Measurements from ENCODE around the gene ZC3H13. TPM values are rescaled to one million over a fixed set of nuclear protein-coding genes. Genes with fewer than 3 reads are reported as not detected.

ZC3H13 gene
- total RNA-seq, 4 donors from 2014 or later = 14.7 to 20.7 (median 17.1) TPM

DNA sequence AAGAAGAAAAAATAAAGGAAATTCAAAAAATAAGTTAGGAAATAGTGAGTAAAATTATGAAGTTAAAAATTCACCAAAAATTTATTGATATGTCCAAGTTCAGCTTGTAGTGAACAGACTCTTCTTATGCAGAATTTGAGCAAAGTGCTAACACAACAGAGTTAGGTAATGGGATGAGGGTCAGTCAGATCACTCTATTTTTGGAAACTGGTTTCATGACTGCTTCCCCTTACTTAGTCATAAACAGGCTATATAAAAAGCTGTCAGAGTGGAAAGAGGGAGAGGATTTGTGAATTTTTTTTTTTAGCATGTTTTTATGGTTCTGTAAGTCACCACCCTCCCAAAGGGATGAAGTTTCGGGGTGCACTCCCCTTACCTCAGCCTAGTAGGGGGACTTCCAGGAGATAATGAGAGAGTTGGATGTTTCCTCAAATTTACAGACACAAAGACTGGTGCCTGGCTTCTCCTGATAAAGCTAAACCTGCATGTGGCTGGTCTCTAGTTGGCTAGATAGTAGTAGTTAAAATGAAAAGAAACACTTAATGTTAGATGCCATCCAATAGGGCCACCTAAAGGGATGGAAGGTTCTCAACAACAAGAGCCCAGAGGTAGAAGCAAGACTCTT, 47.8 kb upstream of the ZC3H13 start:
- Histone ChIP-seq H3K4me1 (peaks cover 0 to 6% of the 10 kb centered on the region in 2 donors), H3K27ac (no peak overlapping the region), H3K36me3 (no peaks in the 10 kb centered on the region), H3K4me3 (no peak overlapping the region), H3K9me3 (no peaks in the 10 kb centered on the region), H3K27me3 (no peaks in the 10 kb centered on the region)
- no peak for ATAC-seq
- in situ Hi-C loops (cut with MboI; ENCODE audit: low sequenced_read_pairs in 4 of 4) (no loop called here), intact Hi-C loops (cut with DNase I; ENCODE audit: low total_unique reads) (no loop called here)
- TF ChIP-seq, protein P1, sequence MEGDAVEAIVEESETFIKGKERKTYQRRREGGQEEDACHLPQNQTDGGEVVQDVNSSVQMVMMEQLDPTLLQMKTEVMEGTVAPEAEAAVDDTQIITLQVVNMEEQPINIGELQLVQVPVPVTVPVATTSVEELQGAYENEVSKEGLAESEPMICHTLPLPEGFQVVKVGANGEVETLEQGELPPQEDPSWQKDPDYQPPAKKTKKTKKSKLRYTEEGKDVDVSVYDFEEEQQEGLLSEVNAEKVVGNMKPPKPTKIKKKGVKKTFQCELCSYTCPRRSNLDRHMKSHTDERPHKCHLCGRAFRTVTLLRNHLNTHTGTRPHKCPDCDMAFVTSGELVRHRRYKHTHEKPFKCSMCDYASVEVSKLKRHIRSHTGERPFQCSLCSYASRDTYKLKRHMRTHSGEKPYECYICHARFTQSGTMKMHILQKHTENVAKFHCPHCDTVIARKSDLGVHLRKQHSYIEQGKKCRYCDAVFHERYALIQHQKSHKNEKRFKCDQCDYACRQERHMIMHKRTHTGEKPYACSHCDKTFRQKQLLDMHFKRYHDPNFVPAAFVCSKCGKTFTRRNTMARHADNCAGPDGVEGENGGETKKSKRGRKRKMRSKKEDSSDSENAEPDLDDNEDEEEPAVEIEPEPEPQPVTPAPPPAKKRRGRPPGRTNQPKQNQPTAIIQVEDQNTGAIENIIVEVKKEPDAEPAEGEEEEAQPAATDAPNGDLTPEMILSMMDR (IDR thresholded peaks at IDR 0.05 in 4 of 5, conservative IDR thresholded peaks at IDR 0.05 in 1 of 5) = no peak
- no peak for TF ChIP-seq POLR2A (IDR thresholded peaks at IDR 0.05)
- no peak for DNase-seq

DNA sequence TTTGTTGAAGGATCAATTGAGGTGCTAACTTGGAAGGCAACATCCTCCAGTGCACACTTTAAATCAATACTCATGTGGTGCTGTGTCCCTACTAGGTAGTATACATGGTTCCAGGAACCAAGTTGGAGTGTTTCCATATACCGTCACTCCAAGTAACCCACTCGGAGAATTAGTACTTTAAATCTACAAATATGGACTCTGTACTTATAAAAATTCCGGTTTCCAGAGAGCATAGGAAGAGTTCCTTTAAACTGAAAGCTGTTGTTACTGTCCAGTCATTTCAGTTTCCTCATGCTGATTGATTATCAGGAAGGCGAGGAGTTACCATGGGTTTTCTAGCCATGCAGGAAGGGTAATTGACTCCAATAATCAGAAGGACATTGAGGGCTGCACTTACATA, 45.1 kb upstream of the ZC3H13 start:
- DNase-seq (no peak), ATAC-seq (no peak)
- H3K36me3 ChIP-seq = no peaks in the 10 kb centered on the region
- H3K9me3 ChIP-seq = no peaks in the 10 kb centered on the region
- in situ Hi-C loops (cut with MboI; ENCODE audit: low sequenced_read_pairs in 4 of 4) (no loop called here), intact Hi-C loops (cut with DNase I; ENCODE audit: low total_unique reads) (no loop called here)
- TF ChIP-seq, protein P1 (IDR thresholded peaks at IDR 0.05 in 4 of 5, conservative IDR thresholded peaks at IDR 0.05 in 1 of 5) = no peak
- TF ChIP-seq POLR2A (IDR thresholded peaks at IDR 0.05) = no peak
- H3K4me3 ChIP-seq = no peak overlapping the region
- H3K27me3 ChIP-seq = no peaks in the 10 kb centered on the region
- peaks cover 0 to 6% of the 10 kb centered on the region in 2 donors for H3K4me1 ChIP-seq
- no peak overlapping the region for H3K27ac ChIP-seq

DNA sequence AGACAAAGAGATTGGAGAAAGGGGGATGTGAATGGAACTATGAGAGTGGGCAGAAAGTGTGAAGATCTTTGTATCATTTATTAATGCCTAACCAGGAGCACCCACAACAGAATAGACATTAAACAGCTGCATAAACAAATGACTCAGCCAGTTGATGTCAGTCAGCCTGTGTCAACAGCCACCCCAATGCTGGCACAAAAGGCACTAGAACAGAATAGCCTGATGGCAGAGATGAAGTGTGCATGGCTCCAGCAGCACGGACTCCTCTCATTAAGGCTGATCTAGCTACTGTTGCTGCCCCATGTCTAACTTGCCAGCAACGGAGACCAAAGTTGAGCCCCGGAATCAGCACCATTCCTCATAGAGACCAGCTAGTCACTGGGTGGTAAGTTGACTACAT, 44.5 kb upstream of the ZC3H13 start:
- in situ Hi-C loops (cut with MboI; ENCODE audit: low sequenced_read_pairs in 4 of 4) = no loop called here
- TF ChIP-seq POLR2A (IDR thresholded peaks at IDR 0.05) = no peak
- TF ChIP-seq, protein P1 (IDR thresholded peaks at IDR 0.05 in 4 of 5, conservative IDR thresholded peaks at IDR 0.05 in 1 of 5) = no peak

DNA sequence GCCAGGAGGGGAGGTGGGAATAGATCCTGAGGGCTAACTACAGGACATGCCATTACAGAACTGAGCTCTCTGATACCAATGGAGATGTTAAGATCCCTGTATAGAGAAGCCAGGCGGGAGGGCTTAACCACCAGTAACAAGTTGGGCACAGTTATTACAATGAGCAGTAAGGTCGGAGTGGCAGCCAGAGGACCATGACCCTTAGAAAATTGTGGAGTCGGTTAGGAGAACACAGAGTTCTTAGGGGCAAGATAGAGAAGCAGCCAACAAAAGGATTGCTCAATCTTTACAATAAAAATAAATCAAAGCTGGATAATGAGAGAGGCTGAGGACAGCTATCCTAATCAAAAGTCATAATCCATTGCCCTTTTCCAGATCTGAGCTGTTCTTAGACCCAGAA, 41.9 kb upstream of the ZC3H13 start:
- no peak overlapping the region for H3K4me3 ChIP-seq
- ATAC-seq = no peak
- no peak for DNase-seq
- H3K4me1 ChIP-seq = no peaks in the 10 kb centered on the region
- intact Hi-C loops (cut with DNase I; ENCODE audit: low total_unique reads) (no loop called here), in situ Hi-C loops (cut with MboI; ENCODE audit: low sequenced_read_pairs in 4 of 4) (no loop called here)
- TF ChIP-seq, protein P1 (IDR thresholded peaks at IDR 0.05 in 4 of 5, conservative IDR thresholded peaks at IDR 0.05 in 1 of 5) = no peak
- TF ChIP-seq POLR2A (IDR thresholded peaks at IDR 0.05) = no peak
- no peaks in the 10 kb centered on the region for H3K36me3 ChIP-seq
- H3K27me3 ChIP-seq = peaks cover 0 to 2% (median 0%) of the 10 kb centered on the region in 3 donors
- H3K9me3 ChIP-seq = no peaks in the 10 kb centered on the region
- H3K27ac ChIP-seq = no peak overlapping the region

More for the DNA sequence above, 44.5 kb upstream of the ZC3H13 start:
- DNase-seq (no peak), ATAC-seq (no peak)
- Histone ChIP-seq H3K27me3 (no peaks in the 10 kb centered on the region), H3K4me3 (no peak overlapping the region), H3K27ac (no peak overlapping the region), H3K4me1 (peaks cover 0 to 6% of the 10 kb centered on the region in 2 donors), H3K9me3 (no peaks in the 10 kb centered on the region), H3K36me3 (no peaks in the 10 kb centered on the region)
- intact Hi-C loops (cut with DNase I; ENCODE audit: low total_unique reads) = no loop called here

Measured in gastrocnemius medialis (tissue), 4 donors.